Mucosa of stomach (tissue), 1 donor: ENCODE data around the gene DNAJB8.
A peak's percentile ranks its signal among the peaks of the same experiment; 100 is the strongest.

ENCODE experiments used
- H3K27me3 ChIP-seq: one replicate; pipeline ENCODE4 v1.7.0; 2013; ENCODE audit warnings: mild to moderate bottlenecking, low read length; ENCODE audit not compliant: control insufficient read depth, insufficient read depth
- H3K36me3 ChIP-seq: one replicate; pipeline ENCODE4 v1.7.0; 2013; ENCODE audit warnings: low read length; ENCODE audit not compliant: control insufficient read depth, insufficient read depth
- H3K4me1 ChIP-seq: one replicate; pipeline ENCODE4 v1.7.0; 2013; ENCODE audit warnings: mild to moderate bottlenecking, low read length; ENCODE audit not compliant: control insufficient read depth, insufficient read depth
- H3K4me3 ChIP-seq: one replicate; pipeline ENCODE4 v1.7.0; 2013; ENCODE audit warnings: low read length
- H3K9ac ChIP-seq: one replicate; pipeline ENCODE4 v1.7.0; 2013; ENCODE audit warnings: mild to moderate bottlenecking, low read length, moderate library complexity
- H3K9me3 ChIP-seq: one replicate; pipeline ENCODE4 v1.7.0; 2013; ENCODE audit warnings: mild to moderate bottlenecking, low read length, moderate library complexity; ENCODE audit not compliant: control insufficient read depth
- donor health status: Pancreatic carcinoma.

DNAJB8 gene

GRCh38 chr3:128491941-128492670 is 25.4 kb upstream of the DNAJB8 start:
- H3K9ac ChIP-seq: no peak overlapping the region
- H3K27me3 ChIP-seq: peaks cover 100% of the 10 kb centered on the region
- no peaks in the 10 kb centered on the region for H3K9me3 ChIP-seq
- H3K36me3 ChIP-seq: no peaks in the 10 kb centered on the region
- H3K4me1 ChIP-seq: peaks cover 41% of the 10 kb centered on the region
- no peak overlapping the region for H3K4me3 ChIP-seq

- H3K9ac ChIP-seq: no peak overlapping the region
- H3K36me3 ChIP-seq: no peaks in the 10 kb centered on the region
- H3K9me3 ChIP-seq: no peaks in the 10 kb centered on the region
- H3K4me3 ChIP-seq: no peak overlapping the region
- peaks cover 41% of the 10 kb centered on the region for H3K4me1 ChIP-seq
- peaks cover 100% of the 10 kb centered on the region for H3K27me3 ChIP-seq
Measured at GRCh38 chr3:128491691-128491940, 24.9 kb upstream of the DNAJB8 start.

GRCh38 chr3:128490915-128491690 is 24.4 kb upstream of the DNAJB8 start:
- Histone ChIP-seq H3K4me3 (no peak overlapping the region), H3K4me1 (peaks cover 44% of the 10 kb centered on the region), H3K9ac (no peak overlapping the region), H3K27me3 (peaks cover 100% of the 10 kb centered on the region), H3K9me3 (no peaks in the 10 kb centered on the region), H3K36me3 (no peaks in the 10 kb centered on the region)

GRCh38 chr3:128490650-128490914 is 23.9 kb upstream of the DNAJB8 start:
- Histone ChIP-seq H3K9me3 (no peaks in the 10 kb centered on the region), H3K4me3 (no peak overlapping the region), H3K27me3 (peaks cover 100% of the 10 kb centered on the region), H3K9ac (no peak overlapping the region), H3K36me3 (no peaks in the 10 kb centered on the region), H3K4me1 (peaks cover 44% of the 10 kb centered on the region)

GRCh38 chr3:128489927-128490649 is 23.4 kb upstream of the DNAJB8 start:
- Histone ChIP-seq H3K4me1 (peaks cover 44% of the 10 kb centered on the region), H3K36me3 (no peaks in the 10 kb centered on the region), H3K4me3 (no peak overlapping the region), H3K27me3 (peaks cover 100% of the 10 kb centered on the region), H3K9me3 (no peaks in the 10 kb centered on the region), H3K9ac (no peak overlapping the region)

- H3K4me1 ChIP-seq: peaks cover 44% of the 10 kb centered on the region
- H3K4me3 ChIP-seq: no peak overlapping the region
- no peak overlapping the region for H3K9ac ChIP-seq
- no peaks in the 10 kb centered on the region for H3K36me3 ChIP-seq
- peaks cover 100% of the 10 kb centered on the region for H3K27me3 ChIP-seq
- no peaks in the 10 kb centered on the region for H3K9me3 ChIP-seq
Measured at GRCh38 chr3:128489674-128489926, 22.9 kb upstream of the DNAJB8 start.

GRCh38 chr3:128488991-128489673 is 22.4 kb upstream of the DNAJB8 start:
- peak overlapping the region; percentile 19 for H3K4me3 ChIP-seq
- peak overlapping the region; percentile 22 for H3K9ac ChIP-seq
- no peaks in the 10 kb centered on the region for H3K36me3 ChIP-seq
- peaks cover 100% of the 10 kb centered on the region for H3K27me3 ChIP-seq
- H3K9me3 ChIP-seq: no peaks in the 10 kb centered on the region
- H3K4me1 ChIP-seq: peaks cover 44% of the 10 kb centered on the region

GRCh38 chr3:128488636-128488990 is 21.9 kb upstream of the DNAJB8 start:
- Histone ChIP-seq H3K27me3 (peaks cover 100% of the 10 kb centered on the region), H3K9me3 (no peaks in the 10 kb centered on the region), H3K9ac (peak overlapping the region; percentile 22), H3K4me3 (peak overlapping the region; percentile 19), H3K4me1 (peaks cover 44% of the 10 kb centered on the region), H3K36me3 (no peaks in the 10 kb centered on the region)

GRCh38 chr3:128487813-128488635 is 21.3 kb upstream of the DNAJB8 start:
- Histone ChIP-seq H3K36me3 (no peaks in the 10 kb centered on the region), H3K9ac (no peak overlapping the region), H3K4me3 (no peak overlapping the region), H3K4me1 (peaks cover 44% of the 10 kb centered on the region), H3K9me3 (no peaks in the 10 kb centered on the region), H3K27me3 (peaks cover 100% of the 10 kb centered on the region)

GRCh38 chr3:128487538-128487812 is 20.8 kb upstream of the DNAJB8 start:
- Histone ChIP-seq H3K9me3 (no peaks in the 10 kb centered on the region), H3K27me3 (peaks cover 100% of the 10 kb centered on the region), H3K36me3 (no peaks in the 10 kb centered on the region), H3K4me1 (peaks cover 44% of the 10 kb centered on the region), H3K4me3 (peak overlapping the region; percentile 19), H3K9ac (no peak overlapping the region)

GRCh38 chr3:128486681-128487537 is 20.2 kb upstream of the DNAJB8 start:
- Histone ChIP-seq H3K9ac (no peak overlapping the region), H3K4me3 (peak overlapping the region; percentile 19), H3K4me1 (peaks cover 44% of the 10 kb centered on the region), H3K27me3 (peaks cover 100% of the 10 kb centered on the region), H3K9me3 (no peaks in the 10 kb centered on the region), H3K36me3 (no peaks in the 10 kb centered on the region)
